HG02870 (cell line): ENCODE results near the gene AKAIN1.

Experiments
- ATAC-seq: cut with Tn5 transposase; IDR thresholded peaks from one replicate; pipeline ENCODE4 v1.9.1; 2021; ENCODE audit warnings: mild to moderate bottlenecking, moderate library complexity; ENCODE audit not compliant: unreplicated experiment

Gene AKAIN1

GRCh38 chr18:5162111-5162510 is 34.9 kb downstream of the AKAIN1 start:
- no peak for ATAC-seq

DNA sequence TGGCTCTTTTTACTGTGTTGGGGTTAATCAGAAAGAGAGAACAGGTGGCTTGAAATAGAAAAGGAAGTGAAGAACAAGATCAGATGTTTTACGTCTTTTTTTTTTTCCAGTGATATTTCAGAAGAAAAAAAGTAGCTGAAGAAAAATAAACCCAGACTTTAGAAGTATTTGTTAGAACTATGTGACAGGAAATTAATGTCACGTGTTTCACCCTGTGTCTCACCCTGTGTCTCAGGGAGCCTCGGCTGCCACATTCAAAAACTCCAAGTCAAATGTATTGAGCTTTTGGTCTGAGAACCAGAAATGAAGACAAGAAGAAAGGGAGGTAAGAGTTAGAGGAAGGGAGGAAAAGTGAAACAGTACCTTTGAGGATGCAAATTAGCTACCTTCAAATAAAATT is 38.0 kb downstream of the AKAIN1 start:
- no peak for ATAC-seq

DNA sequence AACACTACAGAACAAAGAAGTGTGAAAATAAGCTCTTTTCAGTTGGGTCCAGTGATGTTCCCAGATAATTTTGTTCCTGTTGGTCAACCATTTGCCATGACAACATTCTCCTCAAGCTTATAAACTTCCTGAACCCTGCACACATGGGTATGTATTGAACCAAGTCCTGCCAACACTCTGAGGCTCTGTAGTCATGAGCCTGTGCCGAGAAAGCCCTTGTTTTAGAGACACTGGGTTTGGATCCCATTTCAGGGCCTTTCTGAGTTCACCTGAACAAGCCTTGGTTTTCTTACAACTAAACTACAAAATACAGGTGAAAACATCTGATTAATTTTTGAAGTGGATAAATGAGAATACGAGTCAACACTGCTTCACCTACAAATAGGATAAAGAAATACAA is 38.5 kb downstream of the AKAIN1 start:
- ATAC-seq: no peak

DNA sequence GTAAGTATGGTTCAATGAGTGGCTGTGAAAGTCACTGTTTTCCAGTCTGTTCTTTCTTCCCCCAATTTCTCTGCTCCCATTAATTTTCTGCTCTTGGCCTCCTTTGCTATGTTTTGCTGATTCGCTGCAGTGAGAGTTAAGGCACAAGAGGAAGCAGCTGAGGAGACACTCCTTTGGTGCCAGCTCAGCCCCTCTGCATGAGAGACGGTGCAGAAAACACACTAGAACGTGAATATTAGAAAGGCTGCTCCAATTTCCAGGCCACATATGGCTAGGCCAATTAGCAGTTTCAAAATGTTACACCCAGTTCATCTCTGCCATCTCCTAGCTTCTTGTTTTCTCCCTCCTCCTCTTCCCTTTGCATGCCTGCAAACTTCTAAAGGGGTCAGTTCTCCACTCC is 38.9 kb downstream of the AKAIN1 start:
- ATAC-seq: no peak

GRCh38 chr18:5155907-5156287 is 41.2 kb downstream of the AKAIN1 start:
- no peak for ATAC-seq

- no peak for ATAC-seq
Observed at GRCh38 chr18:5155218-5155906, 41.7 kb downstream of the AKAIN1 start.

GRCh38 chr18:5152343-5153020 is 44.6 kb downstream of the AKAIN1 start:
- ATAC-seq: no peak

GRCh38 chr18:5150894-5151293 is 46.2 kb downstream of the AKAIN1 start:
- no peak for ATAC-seq

DNA sequence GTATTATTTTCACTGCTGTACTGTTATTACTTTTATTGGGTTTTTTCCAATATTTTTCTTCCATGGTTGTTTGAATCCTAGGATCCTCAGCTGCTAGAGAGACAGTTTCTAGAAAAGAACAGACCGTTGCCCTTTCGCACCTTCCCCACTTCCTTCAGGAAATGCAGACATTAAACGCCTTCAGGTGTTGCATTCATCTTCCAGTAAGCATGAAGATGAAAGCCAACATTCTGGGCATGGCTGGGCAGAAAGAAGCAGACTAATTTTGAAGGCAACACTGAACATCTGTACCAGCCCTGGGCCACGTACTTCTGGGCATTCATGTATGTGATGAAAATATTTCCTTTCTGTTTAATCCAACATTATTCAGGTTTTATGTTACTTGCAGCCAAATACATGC is 51.0 kb downstream of the AKAIN1 start:
- no peak for ATAC-seq

DNA sequence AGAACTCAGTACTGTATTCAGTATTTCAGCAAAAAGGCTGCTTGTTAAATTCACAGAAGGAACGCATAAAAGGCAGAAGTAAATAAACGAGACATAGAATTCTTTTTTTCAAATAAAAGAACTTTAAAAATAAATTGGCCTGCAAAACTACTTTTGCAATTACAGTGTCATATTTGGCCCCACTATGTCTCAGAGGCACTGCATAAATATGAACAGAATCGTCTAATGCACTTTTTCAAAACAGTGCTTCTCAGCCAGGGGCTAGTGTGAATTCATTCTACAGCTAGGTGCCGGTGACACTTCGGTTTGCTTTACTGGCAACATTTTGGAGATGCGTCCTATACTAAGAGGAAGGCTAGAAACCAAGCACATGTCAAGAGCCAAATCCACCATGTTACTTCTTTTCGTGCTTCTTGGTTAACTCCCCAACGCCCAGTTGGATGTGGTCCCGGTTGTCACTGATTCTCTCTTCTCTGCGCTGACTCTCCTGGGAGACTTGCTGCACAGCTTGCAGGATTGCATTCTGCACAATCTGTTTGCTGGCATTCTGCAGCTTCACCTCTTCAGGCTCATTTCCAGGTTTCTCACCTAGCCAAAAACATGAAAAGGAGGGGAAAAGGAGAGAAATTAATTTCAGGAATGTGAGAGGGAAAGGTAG is 51.8 kb downstream of the AKAIN1 start:
- no peak for ATAC-seq

DNA sequence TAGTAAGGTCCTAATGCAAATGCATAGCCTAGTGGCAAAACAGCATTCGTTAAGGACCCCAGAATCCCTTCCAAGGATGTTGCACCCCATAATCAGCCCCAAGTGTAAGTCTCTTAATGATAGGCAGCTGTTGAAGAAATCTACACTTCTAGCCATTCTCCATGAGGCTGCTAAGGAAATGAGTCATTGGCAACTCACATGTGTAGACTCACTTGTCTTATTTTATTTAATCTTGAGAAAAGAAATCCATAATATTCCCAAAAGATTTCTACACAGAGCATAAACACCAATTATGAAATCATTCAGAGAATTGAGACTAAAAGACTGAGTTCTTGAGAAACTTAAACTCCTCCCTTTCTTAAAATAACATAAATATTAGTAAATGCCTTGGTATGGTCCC is 52.4 kb downstream of the AKAIN1 start:
- no peak for ATAC-seq

DNA sequence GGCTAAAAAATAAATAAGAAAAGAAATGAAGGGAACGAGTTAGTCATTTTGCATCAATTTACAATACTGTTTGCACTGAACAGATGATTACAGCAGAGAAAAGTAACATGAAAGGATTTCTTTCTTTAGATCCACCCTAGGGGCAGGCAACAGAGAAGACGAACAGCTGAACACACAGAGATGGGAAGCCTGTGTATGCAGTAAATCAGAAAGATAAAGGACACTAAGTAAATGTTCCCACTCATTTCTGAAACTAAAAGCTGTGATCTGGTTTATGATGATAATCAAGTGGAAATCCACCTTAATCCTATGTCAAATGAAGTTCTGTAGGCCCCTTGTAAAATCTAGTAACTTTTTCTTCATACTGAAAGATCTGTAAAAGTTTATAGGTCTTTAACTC is 54.2 kb downstream of the AKAIN1 start:
- no peak for ATAC-seq

GRCh38 chr18:5142131-5142530 is 54.9 kb downstream of the AKAIN1 start:
- ATAC-seq: no peak

- no peak for ATAC-seq
Observed at GRCh38 chr18:5137261-5137660, 59.8 kb downstream of the AKAIN1 start.

DNA sequence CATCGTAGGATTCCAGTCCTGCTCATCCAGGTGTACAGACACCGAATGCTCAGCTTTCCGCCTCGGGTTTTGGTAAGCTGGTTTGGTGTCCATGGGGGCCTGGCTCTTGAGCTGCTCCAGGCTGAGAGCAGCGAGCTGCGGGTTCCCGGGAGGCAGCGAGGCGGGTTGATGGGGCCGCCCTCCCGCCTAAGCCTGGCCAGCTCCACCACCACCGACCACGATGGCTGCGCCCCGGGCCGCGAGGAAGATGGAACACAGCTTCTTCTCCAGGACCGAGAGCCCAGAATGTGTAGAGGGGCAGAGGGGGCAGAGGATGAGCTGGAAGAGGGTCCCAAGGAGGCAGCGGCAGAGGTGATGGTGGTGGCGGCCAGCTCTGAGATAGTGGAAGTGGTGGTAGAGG is 64.1 kb downstream of the AKAIN1 start:
- no peak for ATAC-seq

DNA sequence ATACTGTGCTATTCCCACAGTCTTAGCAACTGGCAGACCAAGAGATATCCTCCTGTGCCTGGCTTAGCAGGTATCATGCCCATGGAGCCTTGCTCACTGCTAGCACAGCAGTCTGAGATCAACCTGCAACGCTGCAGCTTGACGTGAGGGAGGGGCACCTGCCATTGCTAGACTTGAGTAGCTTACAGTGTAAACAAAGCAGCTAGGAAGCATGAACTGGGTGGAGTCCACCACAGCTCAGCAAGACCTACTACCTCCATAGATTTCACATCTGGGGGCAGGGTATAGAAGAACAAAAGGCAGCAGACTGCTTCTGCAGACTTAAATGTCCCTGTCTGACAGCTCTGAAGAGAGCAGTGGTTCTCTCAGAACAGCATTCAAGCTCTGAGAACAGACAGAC is 74.8 kb downstream of the AKAIN1 start:
- ATAC-seq: no peak

DNA sequence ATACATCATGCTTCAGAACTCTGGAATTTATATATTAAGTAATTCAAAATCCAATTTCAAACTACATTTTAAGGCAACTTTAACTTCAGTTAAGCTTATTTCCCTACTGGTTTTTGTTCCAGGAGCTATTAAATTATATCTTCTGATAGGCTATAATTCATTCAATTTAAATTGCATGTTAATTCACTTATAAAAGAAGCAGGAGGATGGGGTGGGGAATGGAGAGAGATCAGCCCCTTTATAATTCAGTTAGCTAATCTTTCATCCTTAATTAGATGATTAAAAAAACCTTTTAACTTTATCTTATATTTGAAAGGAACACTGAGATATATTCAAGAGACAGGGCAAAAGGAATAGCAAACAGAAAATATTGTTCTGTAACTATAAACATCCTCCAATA is 86.8 kb downstream of the AKAIN1 start:
- ATAC-seq: no peak

- ATAC-seq: no peak
Observed at GRCh38 chr18:5107988-5108387, 89.1 kb downstream of the AKAIN1 start.

- no peak for ATAC-seq
Observed at GRCh38 chr18:5106730-5107129, 90.3 kb downstream of the AKAIN1 start.

GRCh38 chr18:5104246-5104645 is 92.8 kb downstream of the AKAIN1 start:
- no peak for ATAC-seq

DNA sequence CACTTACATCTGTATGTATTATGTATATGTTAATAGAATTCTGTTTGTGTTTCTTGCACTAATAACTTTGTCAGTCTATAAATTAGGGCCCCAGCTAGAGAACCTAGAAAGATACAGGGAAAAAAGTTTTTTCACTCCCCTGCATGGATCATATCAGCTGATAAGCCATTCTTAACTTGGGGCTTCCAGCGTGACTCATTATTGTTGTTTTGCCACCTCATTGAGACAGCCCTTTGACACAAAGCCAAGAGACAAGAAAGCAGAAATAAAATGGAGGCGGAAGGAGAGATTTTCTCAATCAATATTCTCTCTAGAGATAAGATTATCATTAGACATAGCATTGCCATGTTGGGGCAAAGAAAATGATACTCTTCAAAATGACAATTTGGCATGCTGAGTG is 93.4 kb downstream of the AKAIN1 start:
- no peak for ATAC-seq

DNA sequence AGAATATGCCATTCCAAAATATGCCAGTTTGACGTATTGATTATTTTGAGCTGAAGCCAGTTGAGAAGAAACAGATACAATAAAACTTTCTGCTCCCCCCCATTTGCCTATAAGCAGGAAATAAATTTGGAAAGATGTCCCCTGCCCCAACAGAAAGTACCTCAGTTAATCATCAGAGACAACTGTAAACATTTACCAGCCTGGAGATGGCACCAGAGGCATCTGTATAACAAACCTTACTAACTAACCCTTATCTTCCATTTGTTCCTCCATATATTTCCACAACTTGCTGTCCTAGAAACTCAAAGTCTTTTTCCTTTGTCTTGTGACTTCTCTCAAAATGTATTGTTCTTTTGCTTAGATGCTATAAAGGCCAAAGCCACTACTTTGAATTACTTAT is 93.8 kb downstream of the AKAIN1 start:
- ATAC-seq: no peak
